ENCODE results near the gene PTX4.

Gene PTX4

GRCh38 chr16:1488619-1489018 is at the start of gene PTX4:
Gene PTX4 (minus strand): TSS chr16:1488944. CDS start chr16:1488909, 35 bp downstream.
- no peak for DNase-seq

GRCh38 chr16:1537763-1538289 is 49.1 kb upstream of the PTX4 start:
- DNase-seq = peak in 1 of 4 experiments; percentile 29

- DNase-seq = no peak
Observed at GRCh38 chr16:1537138-1537577, 48.4 kb upstream of the PTX4 start.

- DNase-seq = no peak
Observed at GRCh38 chr16:1536601-1537000, 47.9 kb upstream of the PTX4 start.

- DNase-seq = peak in 1 of 4 experiments; percentile 20
Observed at GRCh38 chr16:1535391-1536291, 46.9 kb upstream of the PTX4 start.

GRCh38 chr16:1534021-1535020 is 45.6 kb upstream of the PTX4 start:
- DNase-seq = no peak

- peak in 2 of 4 experiments; percentile 50 to 51 for DNase-seq
Observed at GRCh38 chr16:1533443-1533951, 44.8 kb upstream of the PTX4 start, which contains the start of gene TMEM204. Gene TMEM204 (plus strand): TSS chr16:1533666. CDS start chr16:1534276, 610 bp downstream.

- no peak for DNase-seq
Observed at GRCh38 chr16:1532771-1533170, 44.0 kb upstream of the PTX4 start.

- DNase-seq = no peak
Observed at GRCh38 chr16:1532081-1532760, 43.5 kb upstream of the PTX4 start.

GRCh38 chr16:1531638-1531910 is 42.8 kb upstream of the PTX4 start:
- no peak for DNase-seq

GRCh38 chr16:1530883-1531637 is 42.3 kb upstream of the PTX4 start:
- no peak for DNase-seq

- no peak for DNase-seq
Observed at GRCh38 chr16:1530349-1530882, 41.7 kb upstream of the PTX4 start.

- no peak for DNase-seq
Observed at GRCh38 chr16:1528921-1529537, 40.3 kb upstream of the PTX4 start.

GRCh38 chr16:1527836-1528811 is 39.4 kb upstream of the PTX4 start:
- DNase-seq = no peak

- peak in 1 of 4 experiments; percentile 22 for DNase-seq
Observed at GRCh38 chr16:1526608-1527555, 38.1 kb upstream of the PTX4 start.

GRCh38 chr16:1525871-1526607 is 37.3 kb upstream of the PTX4 start:
- DNase-seq = peak in 1 of 4 experiments; percentile 39

- no peak for DNase-seq
Observed at GRCh38 chr16:1524366-1524765, 35.6 kb upstream of the PTX4 start.
